ENCODE results near the gene MYLK.

The MYLK gene

GRCh38 chr3:123564056-123564455, 320.1 kb downstream of the MYLK start:
- DNase-seq (ENCODE audit: low read depth in 4 of 4, low spot score in 1 of 4) = no peak

- DNase-seq (ENCODE audit: low read depth in 4 of 4, low spot score in 1 of 4) = no peak
These were observed 321.6 kb downstream of the MYLK start for GRCh38 chr3:123562547-123562946.

DNA sequence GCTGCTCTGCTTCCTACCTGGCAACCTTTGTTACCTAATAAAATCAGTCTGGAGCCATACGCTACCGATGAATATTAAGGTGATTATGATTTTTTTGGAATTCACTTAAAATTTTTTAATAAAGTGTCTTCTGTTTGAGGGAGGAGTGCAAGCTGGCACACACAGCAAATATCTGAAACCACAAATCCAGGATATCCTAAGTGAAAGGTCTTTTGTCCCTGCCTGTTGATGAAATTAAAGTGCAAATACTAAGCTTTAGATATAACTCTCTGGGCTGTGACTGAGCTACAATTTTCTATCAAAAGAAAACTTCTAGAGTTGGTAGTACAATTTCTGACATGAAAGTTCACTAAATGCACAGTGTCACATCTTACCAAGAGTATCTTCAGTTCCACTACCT, 322.9 kb downstream of the MYLK start:
- DNase-seq (ENCODE audit: low read depth in 4 of 4, low spot score in 1 of 4) = no peak

All from stimulated activated CD4-positive, alpha-beta T cell treated with anti-CD3 and anti-CD28 coated beads, Interleukin-1b, Interleukin-23, amount 100 ng/mL, for 24 hours (primary cell).